ENCODE measurements around the gene RXRA. TPM values are rescaled to one million over a fixed set of nuclear protein-coding genes. Genes with fewer than 3 reads are reported as not detected.

The RXRA gene
- total and polyA plus RNA-seq, 4 donors, result 41.5 to 116 (median 74.1) TPM

- TF ChIP-seq TAF1 (conservative IDR thresholded peaks at IDR 0.05), result no peak
- TF ChIP-seq SP1 (IDR thresholded peaks at IDR 0.05), result no peak
- TF ChIP-seq FOXA2 (IDR thresholded peaks at IDR 0.05), result no peak
- TF ChIP-seq ZBTB33 (IDR thresholded peaks at IDR 0.05), result no peak
- no peak for TF ChIP-seq REST (IDR thresholded peaks at IDR 0.05)
- TF ChIP-seq HNF4G (IDR thresholded peaks at IDR 0.05), result no peak
- no peak for TF ChIP-seq JUND (IDR thresholded peaks at IDR 0.05)
- no peak for TF ChIP-seq RAD21 (IDR thresholded peaks at IDR 0.05)
- TF ChIP-seq YY1 (IDR thresholded peaks at IDR 0.05), result no peak
- no peak for TF ChIP-seq ATF3 (IDR thresholded peaks at IDR 0.05)
- TF ChIP-seq RXRA (IDR thresholded peaks at IDR 0.05), result no peak
- no peak for TF ChIP-seq MAX (IDR thresholded peaks at IDR 0.05)
- TF ChIP-seq HNF4A (conservative IDR thresholded peaks at IDR 0.05), result no peak
- H3K4me1 ChIP-seq (ENCODE audit: control insufficient read depth in 4 of 4, insufficient read depth in 4 of 4, low read length in 3 of 4), result peaks cover 0 to 6% (median 2%) of the 10 kb centered on the region in 4 donors
- H3K27me3 ChIP-seq (ENCODE audit: control insufficient read depth in 4 of 4, insufficient read depth in 4 of 4, low read length in 3 of 4), result no peaks in the 10 kb centered on the region
- H3K9ac ChIP-seq (ENCODE audit: low read depth in 1 of 2, low read length in 2 of 2), result no peak overlapping the region
- no peaks in the 10 kb centered on the region for H3K9me3 ChIP-seq (ENCODE audit: control insufficient read depth in 4 of 4, low read length in 3 of 4)
- H3K27ac ChIP-seq (ENCODE audit: low read depth in 1 of 2, low read length in 2 of 2), result no peak overlapping the region
- DNase-seq (ENCODE audit: low spot score), result no peak
- WGBS, result 93% methylated on average over 14 of the region's 14 CpGs
- H3K36me3 ChIP-seq (ENCODE audit: control insufficient read depth in 4 of 4, insufficient read depth in 3 of 4, low read depth in 1 of 4, low read length in 3 of 4), result no peaks in the 10 kb centered on the region
- H3K4me3 ChIP-seq (ENCODE audit: low read depth in 1 of 3, low read length in 3 of 3), result no peak overlapping the region
These were observed 29.2 kb upstream of the RXRA start for GRCh38 chr9:134297083-134297410.

GRCh38 chr9:134297576-134297975 lies 28.7 kb upstream of the RXRA start:
- WGBS, result 95% methylated on average over 9 of the region's 9 CpGs
- no peaks in the 10 kb centered on the region for H3K27me3 ChIP-seq (ENCODE audit: control insufficient read depth in 4 of 4, insufficient read depth in 4 of 4, low read length in 3 of 4)
- TF ChIP-seq REST (IDR thresholded peaks at IDR 0.05), result no peak
- no peak for TF ChIP-seq FOXA1 (IDR thresholded peaks at IDR 0.05)
- no peak for TF ChIP-seq FOXA2 (IDR thresholded peaks at IDR 0.05)
- TF ChIP-seq RAD21 (IDR thresholded peaks at IDR 0.05), result no peak
- no peaks in the 10 kb centered on the region for H3K9me3 ChIP-seq (ENCODE audit: control insufficient read depth in 4 of 4, low read length in 3 of 4)
- H3K4me1 ChIP-seq (ENCODE audit: control insufficient read depth in 4 of 4, insufficient read depth in 4 of 4, low read length in 3 of 4), result peaks cover 0 to 4% (median 2%) of the 10 kb centered on the region in 4 donors
- DNase-seq (ENCODE audit: low spot score), result no peak
- H3K27ac ChIP-seq (ENCODE audit: low read depth in 1 of 2, low read length in 2 of 2), result no peak overlapping the region
- no peak overlapping the region for H3K4me3 ChIP-seq (ENCODE audit: low read depth in 1 of 3, low read length in 3 of 3)
- H3K36me3 ChIP-seq (ENCODE audit: control insufficient read depth in 4 of 4, insufficient read depth in 3 of 4, low read depth in 1 of 4, low read length in 3 of 4), result no peaks in the 10 kb centered on the region
- no peak overlapping the region for H3K9ac ChIP-seq (ENCODE audit: low read depth in 1 of 2, low read length in 2 of 2)
